Medulla oblongata (tissue), 1 donor: ENCODE results near the gene HHLA2.
A peak's percentile ranks its signal among the peaks of the same experiment; 100 is the strongest.
"Not testable (repeated sequence)": the region's sequence is repeated elsewhere in the genome, so short reads cannot be mapped to it uniquely, and the experiment has no call there.

Experiments
- DNase-seq: peaks from one replicate; pipeline ENCODE4 v3.0.0-alpha.2; 2015; ENCODE audit errors: extremely low spot score

HHLA2 gene

DNA sequence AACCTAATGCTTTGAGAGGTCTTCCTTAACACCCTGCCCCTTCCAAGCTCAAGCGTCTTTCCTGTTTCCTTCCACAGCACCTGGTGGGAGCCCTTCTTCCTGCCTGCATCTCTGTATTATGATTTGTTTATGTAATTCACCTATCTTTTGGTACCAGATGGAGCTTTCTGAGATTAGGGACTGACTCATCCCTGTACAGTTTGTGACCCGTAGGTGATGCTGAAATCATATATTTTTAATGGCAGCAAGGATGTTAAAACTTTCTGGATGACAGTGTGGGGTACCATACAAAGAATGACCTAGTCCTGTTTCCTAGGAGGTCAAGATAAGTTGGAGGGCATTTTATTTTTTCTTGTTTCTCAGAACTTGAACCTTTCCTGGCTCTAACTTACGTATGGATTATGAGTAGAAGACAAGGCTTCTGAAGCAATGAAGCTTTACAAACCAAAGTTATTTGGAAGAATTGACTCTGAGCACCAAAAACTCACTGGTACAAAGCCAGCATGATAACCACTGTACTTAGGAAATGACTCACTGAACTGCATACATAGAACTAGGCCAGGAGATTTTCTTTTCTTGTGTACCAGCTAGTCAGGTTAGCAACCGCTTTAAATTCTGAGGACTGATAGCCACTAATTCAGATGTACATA is 46.6 kb downstream of the HHLA2 start:
- no peak for DNase-seq

GRCh38 chr3:108343491-108343890 is 47.1 kb downstream of the HHLA2 start:
- DNase-seq, result no peak

DNA sequence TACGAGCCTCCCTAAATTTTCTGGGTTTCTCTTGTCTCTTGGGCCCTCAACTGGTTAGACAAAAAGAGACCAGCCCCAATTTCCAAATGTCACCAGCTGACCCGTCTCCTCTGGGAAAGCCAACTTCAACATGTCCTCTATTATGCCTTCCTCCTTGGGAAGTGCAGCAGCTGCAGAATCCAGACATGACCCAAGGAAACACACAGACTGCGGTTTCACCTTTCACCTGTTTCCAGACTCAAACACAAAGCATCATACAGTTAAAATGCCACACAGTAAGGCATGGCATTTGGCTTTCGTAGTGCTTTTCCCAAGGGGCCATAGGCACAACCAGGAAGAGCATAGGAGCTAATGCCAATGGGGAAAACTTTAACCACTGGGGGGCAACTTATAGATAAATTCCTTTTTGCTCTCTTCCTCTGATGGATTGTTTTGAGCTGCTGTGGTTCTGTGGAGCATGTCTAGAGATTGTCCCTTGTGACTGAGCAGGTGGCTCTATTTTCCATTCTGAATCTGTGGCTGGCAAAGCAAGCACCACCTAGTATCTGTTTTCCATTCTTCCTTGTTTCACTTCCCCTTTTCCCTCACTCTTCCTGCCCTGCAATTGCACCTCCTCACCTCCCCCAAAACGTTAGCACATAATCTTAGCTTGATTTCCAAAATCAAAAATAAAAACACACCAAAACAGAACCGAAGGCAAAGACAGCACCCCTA is 49.3 kb downstream of the HHLA2 start:
- no peak for DNase-seq

DNA sequence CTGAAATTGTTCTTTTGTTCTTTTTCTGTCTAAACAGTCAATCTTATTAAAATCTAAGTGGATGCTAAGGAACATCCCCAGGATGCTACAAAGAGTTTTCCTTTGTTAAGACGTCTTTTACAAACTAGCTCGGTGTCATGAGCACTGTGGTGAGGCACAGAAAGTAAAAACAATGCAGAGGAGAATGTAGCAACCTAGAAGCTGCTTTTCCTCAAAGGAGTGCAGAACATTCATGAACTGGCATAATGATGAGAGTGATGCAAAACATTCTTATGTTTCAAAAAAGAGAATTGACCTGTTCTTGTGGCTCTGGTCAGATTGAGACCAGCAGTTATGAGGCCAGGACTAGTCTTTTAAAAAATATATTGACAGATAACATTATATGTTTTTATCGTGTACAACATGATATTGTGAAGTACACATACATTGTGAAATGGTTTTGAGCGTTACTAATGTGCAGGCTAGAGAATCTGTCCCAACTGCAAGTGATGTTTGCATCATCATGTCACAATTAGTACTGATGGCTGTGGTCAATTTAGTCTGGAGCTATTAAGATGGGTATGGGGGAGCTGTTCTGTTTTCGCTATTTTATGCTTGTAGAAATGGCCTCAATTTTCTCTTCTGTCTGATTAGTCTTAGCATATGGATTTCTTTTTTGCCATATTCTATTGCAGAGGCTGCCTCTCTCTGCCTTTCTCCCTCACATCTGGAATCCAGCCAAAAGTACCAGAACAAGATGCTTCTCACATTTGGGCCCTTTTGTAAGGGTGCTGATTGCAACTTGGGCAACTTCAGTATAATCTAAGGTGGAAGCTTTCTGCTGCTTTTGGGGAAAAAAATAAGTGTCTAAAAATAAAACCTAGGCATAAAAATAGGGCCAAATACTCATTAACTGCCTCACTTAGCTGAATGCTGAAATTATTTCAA is 50.2 kb downstream of the HHLA2 start:
- DNase-seq, result no peak

- no peak for DNase-seq
These were observed 55.8 kb downstream of the HHLA2 start for GRCh38 chr3:108352176-108352575.

- no peak for DNase-seq
These were observed 58.2 kb downstream of the HHLA2 start for GRCh38 chr3:108354562-108354961.

DNA sequence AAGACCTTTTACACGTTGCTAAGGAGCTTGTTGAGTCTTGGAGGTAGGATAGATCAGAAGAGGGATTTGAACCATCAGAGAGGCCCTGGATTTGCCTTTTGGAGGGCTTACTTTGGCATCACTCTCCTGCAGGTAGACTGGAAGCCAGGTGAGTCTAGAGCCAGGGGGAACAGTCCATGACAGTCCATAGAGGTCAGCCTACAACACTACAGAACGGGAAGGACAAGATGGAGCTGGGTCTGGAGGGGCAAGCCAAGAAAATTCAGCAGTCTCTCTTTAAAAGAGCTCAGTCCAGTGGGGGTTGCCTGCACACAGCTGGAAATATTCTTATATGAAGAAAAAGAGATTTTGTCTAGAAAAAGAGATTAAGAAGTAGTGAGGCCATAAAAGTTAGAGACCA is 60.7 kb downstream of the HHLA2 start:
- DNase-seq, result no peak

DNA sequence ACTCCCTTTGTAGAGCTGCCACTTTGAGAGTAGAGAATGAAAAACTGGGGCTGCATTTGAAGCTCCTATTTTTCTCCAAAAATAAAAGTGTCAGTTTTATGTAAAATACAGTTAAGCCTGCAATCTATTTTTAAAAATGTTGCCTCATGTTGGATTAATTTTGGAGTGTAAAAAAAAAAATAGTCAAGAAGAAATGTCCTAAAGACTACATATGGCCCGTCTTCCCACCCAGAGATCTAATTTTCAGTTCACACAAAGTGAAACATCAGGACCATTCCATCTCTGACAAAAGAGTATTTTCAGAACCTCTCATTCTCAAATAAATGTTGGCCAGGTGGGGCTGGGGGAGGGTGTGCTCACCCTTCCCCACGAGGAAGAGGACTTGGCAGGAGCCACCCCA is 62.7 kb downstream of the HHLA2 start:
- DNase-seq, result no peak

GRCh38 chr3:108376026-108376425 is 79.7 kb downstream of the HHLA2 start:
- DNase-seq, result no peak

DNA sequence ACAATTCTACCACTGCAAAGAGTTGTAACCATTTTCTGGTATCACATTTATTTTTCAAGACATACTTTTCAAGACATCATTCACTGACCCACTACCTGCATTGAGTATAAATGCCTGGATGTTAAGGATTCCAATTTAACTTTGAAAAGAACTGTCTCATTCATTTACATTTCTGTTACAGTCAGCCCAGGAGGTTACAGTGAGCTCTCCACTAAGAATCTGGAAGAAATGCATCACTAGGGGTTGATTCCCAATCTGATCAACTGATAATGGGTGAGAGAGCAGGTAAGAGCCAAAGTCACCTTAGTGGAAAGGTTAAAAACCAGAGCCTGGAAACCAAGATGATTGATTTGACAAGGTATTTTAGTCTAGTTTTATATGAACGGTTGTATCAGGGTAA is 81.0 kb downstream of the HHLA2 start:
- DNase-seq, result no peak

- no peak for DNase-seq
These were observed 82.0 kb downstream of the HHLA2 start for GRCh38 chr3:108378153-108378951.

DNA sequence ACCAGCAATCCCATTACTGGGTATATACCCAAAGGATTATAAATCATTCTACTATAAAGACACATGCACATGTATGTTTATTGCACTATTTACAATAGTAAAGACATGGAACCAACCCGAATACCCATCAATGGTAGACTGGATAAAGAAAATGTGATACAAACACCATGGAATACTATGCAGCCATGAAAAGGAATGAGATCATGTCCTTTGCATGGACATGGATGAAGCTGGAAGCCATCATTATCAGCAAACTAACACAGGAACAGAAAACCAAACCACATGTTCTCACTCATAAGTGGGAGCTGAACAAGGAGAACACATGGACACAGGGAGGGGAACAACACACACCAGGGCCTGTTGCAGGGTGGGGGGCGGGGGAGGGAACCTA is 82.6 kb downstream of the HHLA2 start:
- not testable (repeated sequence) for DNase-seq

DNA sequence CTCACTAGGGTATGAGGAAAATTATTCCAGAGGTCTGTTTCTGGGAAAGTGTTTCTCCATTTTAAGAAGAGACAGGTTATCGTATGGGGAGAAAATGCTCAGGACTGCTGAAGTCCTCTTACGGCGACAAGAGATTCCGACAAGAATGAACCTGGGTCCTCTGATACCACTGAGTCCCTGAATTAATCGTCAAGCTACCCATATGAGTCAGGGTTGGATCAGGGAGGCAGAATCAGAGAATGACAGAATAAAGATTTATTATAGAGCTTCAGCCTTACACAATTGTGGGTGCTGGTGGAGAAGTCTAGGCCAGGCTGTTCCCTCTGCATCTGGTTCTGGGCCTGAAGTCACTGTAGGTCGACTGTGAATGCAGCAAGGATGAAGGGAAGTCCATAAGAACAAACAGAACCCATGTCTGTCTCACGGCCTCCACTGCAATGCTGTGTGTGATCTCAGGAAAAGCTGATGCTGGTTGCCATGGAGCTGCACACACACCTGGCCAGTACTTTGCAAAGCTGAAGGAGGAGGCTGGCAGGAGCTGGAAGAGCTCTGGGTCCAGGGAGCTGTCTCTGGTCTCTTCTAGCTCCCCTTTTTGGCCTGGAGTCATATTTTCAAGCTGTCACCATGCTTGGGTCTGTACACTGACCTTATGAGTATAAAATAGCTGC is 83.9 kb downstream of the HHLA2 start:
- no peak for DNase-seq

DNA sequence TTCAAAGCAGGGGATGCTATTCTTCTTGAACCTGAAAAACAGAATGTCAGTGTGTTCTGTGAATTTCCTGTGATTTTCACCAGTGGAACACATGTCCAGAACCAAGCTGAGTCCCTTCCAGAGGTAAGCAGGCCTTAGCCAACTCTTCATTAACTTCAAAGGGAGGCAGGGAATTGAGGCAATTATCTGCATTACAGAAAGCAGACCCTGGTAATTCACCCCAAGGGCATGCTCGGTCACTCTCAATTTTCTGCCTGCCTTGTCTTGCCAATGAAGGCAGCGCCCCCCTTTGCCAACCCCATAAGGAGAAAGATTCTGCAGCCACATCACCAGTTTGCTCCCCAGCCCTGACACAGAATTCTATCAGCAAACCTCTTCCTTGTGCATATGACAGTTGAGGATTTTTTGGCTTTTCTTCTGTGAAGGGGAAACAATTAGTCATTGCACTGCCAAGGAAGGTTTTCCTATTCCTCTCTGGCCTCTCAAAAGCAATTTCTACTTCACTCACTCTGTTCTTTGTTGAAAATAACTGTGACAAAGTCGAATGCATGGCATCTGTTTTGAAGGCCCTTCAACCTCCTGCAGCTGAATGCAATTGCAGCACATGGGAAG is 85.3 kb downstream of the HHLA2 start:
- DNase-seq, result no peak

GRCh38 chr3:108383306-108383705 is 87.0 kb downstream of the HHLA2 start:
- no peak for DNase-seq

DNA sequence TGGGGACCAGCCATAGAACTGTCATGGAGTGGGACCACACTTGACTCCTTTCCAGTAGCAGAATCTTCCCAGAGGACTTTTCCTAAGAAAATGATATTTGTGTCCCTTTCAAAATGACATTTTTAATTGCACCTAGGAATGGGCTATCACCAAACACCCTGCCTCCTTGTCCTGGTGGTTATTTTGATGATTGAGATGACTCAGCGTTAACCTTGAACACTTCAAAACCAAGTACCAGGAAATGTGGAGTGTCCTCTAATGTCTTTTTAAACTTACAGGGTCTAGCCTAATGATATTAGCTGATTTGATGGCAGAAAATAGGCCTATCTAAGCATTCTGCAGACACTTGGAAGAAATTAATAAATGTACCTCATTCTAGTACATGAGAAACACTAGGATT is 90.7 kb downstream of the HHLA2 start:
- DNase-seq, result no peak

DNA sequence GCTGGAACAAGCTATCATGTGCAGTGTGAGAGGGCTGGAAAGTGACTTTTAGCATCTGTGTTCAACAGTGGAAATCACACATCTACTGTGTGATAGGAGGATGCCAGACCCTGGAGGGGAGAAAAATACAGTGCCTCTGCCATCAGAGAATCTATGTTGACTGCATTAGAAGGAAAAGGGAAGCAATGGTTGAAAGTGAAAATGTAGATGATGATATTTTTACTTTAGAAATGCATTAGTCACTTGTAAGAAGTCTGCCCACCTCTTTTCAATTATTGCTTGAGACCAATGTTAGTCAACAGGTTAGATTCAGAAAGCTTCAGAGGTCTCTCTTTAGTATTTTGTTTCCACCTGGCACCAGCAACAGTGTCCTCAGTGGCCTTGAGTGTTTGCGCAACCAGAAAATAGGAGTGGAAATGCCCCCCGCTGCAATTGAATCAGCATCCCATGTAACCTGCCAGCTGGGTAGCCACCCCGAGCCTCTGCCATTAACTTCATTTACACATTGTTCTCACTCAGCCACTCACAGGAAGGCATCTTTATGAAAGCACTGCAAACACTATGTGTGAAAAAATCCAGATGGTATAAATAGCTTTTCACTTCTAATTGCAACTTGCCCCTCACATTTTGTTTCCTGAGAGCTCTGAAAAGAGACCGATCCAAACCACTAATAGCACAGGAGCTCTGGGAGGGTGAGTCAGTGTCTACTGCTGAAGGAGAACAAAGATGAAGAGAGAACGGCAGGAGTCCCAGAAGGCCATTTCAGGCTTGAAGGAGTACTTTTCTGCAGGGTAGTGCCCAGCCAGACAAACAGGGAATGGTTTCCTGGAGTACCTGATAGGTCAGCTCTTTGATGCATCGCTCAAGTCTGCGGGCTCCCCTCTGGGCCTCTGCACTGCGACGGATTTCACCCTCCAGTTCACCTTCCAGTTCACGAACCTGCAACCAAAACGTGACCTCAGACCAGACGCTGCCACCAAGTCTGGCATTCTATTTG is 92.1 kb downstream of the HHLA2 start:
- peak; percentile 45 for DNase-seq

GRCh38 chr3:108389372-108389771 is 93.0 kb downstream of the HHLA2 start:
- no peak for DNase-seq

DNA sequence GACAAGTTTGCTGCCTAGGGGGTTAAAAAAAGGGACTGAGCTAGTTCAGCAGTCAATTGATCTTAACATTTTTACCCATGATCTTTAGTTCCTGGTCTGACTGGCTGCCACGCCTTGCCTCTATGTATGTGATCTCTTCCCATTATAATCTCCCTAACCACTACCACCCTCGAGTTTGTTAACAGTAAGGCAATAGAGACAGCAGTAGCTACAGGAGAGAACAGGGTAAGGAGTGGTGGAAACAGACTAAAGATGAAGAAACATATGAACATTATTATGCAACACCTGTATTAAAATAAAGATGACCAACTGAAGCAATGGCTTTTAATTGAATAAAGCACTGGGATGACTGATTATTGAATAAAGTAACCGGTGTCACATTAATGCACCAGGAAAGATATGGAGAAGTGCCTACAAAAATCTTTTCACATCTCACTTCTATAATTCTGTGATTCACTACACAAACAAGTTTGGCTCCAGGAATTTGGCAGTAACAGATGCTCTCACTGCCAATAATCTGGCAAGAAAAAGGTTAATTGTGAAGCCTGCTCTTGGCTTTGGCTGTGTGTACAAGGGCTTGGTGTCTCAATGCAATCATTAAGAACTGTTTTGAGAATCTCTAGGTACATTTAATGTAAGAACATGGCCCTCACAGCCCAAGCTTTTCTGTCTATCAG is 95.7 kb downstream of the HHLA2 start:
- DNase-seq, result no peak
